Kidney (tissue), 14 donors: ENCODE data around the gene CCDC69. TPM values are rescaled to one million over a fixed set of nuclear protein-coding genes. Genes with fewer than 3 reads are reported as not detected.
A peak's percentile ranks its signal among the peaks of the same experiment; 100 is the strongest.

Source experiments
- DNase-seq, 5 donors: peaks; one replicate each; pipeline ENCODE4 v3.0.0-alpha.2; 2013 to 2020
- FAIRE-seq: peaks from 2 replicates; lab custom pipeline; 2012; peaks lifted over from hg19 to GRCh38; lab: Jason Lieb, UNC
- H3K27ac ChIP-seq, 2 donors: one replicate each; pipeline ENCODE4 v1.7.0; 2013; ENCODE audit warnings: low read depth in 2 of 2, low read length in 2 of 2, inconsistent platforms in 1 of 2
- H3K27me3 ChIP-seq: one replicate; pipeline ENCODE4 v1.7.1; 2013; ENCODE audit warnings: low read length, inconsistent platforms; ENCODE audit not compliant: control insufficient read depth, insufficient read depth
- H3K36me3 ChIP-seq, 3 donors: one replicate each; pipeline versions ENCODE4 v1.7.0 to v1.7.1; 2013; ENCODE audit warnings: low read length in 3 of 3, control low read depth in 1 of 3, inconsistent platforms in 1 of 3; ENCODE audit not compliant: insufficient read depth in 3 of 3, control insufficient read depth in 2 of 3
- H3K4me1 ChIP-seq, 3 donors: one replicate each; pipeline versions ENCODE4 v1.7.0 to v1.7.1; 2013; ENCODE audit warnings: low read length in 3 of 3, inconsistent platforms in 1 of 3, low read depth in 1 of 3; ENCODE audit not compliant: control insufficient read depth in 2 of 3, insufficient read depth in 2 of 3
- H3K4me3 ChIP-seq, 3 donors: one replicate each; pipeline versions ENCODE4 v1.7.0 to v1.8.1; 2013; ENCODE audit warnings: low read length in 3 of 3, control low read depth in 1 of 3, inconsistent platforms in 1 of 3
- H3K9ac ChIP-seq, 3 donors: one replicate each; pipeline versions ENCODE4 v1.7.0 to v1.7.1; 2013; ENCODE audit warnings: low read length in 3 of 3, control low read depth in 1 of 3, inconsistent platforms in 1 of 3
- H3K9me3 ChIP-seq, 3 donors: one replicate each; pipeline versions ENCODE4 v1.7.0 to v1.7.1; 2013; ENCODE audit warnings: low read length in 3 of 3, control low read depth in 1 of 3, inconsistent platforms in 1 of 3; ENCODE audit not compliant: control insufficient read depth in 2 of 3, insufficient read depth in 1 of 3
- CTCF ChIP-seq: IDR thresholded peaks from 3 replicates; pipeline ENCODE4 v1.5.1; 2012; ENCODE audit warnings: mild to moderate bottlenecking, moderate library complexity, borderline replicate concordance; ENCODE audit not compliant: insufficient read depth; ENCODE audit errors: extremely low read depth
- intact Hi-C: fragments of 100-400 bp; cut with DNase I; formaldehyde crosslinking; loops from one replicate; pipeline ENCODE4 v1.11.1; 2022
- polyA plus RNA-seq: library from polyadenylated mRNA; stranded (reverse); fragments of 350-450 nt; fragmentation: Illumina TruSeq; extraction: RNeasy Lipid Tissue Mini Kit (QIAGEN cat#74804); gene quantifications from one replicate; pipeline ENCODE4 v1.2.3, GENCODE V29; 2014; ENCODE audit warnings: low read depth, low replicate concordance; ENCODE audit not compliant: insufficient read depth
- total RNA-seq: library from RNA; stranded (reverse); fragmentation: NEBNext Ultra II Directional; extraction: Animal tissue kit (Norgen Biotek cat#: 25700); gene quantifications from one replicate; pipeline ENCODE4 v1.2.1, GENCODE V29; 2021
- donor health status: control.
- donor health status: control.
- donor health status: control.
- donor health status: control.
- donor health status: control.
- donor health status: DM: yes; HTN: yes; CAD: no.
- donor health status: Normal renal cell carcinoma (clear cell type).

Gene CCDC69
- total and polyA plus RNA-seq, 2 donors from 2014 or later: 11.1 to 22.8 TPM

GRCh38 chr5:151162776-151163175, 61.1 kb downstream of the CCDC69 start:
- Histone ChIP-seq H3K27ac (no peak overlapping the region), H3K4me1 (peaks cover 0 to 4% (median 3%) of the 10 kb centered on the region in 3 donors), H3K36me3 (no peaks in the 10 kb centered on the region), H3K9me3 (no peaks in the 10 kb centered on the region), H3K4me3 (no peak overlapping the region), H3K27me3 (no peaks in the 10 kb centered on the region), H3K9ac (no peak overlapping the region)
- FAIRE-seq (no peak), DNase-seq (no peak)
- no peak for TF ChIP-seq CTCF
- intact Hi-C loops: no loop called here

- Histone ChIP-seq H3K9me3 (no peaks in the 10 kb centered on the region), H3K4me3 (no peak overlapping the region), H3K27ac (no peak overlapping the region), H3K9ac (no peak overlapping the region), H3K36me3 (no peaks in the 10 kb centered on the region), H3K27me3 (no peaks in the 10 kb centered on the region), H3K4me1 (peaks cover 0 to 22% (median 16%) of the 10 kb centered on the region in 3 donors)
- intact Hi-C loops: no loop called here
- TF ChIP-seq CTCF: no peak
- no peak for DNase-seq
- FAIRE-seq: no peak
Observed at GRCh38 chr5:151159649-151160373, 64.1 kb downstream of the CCDC69 start.

GRCh38 chr5:151158287-151158661, 65.6 kb downstream of the CCDC69 start:
- intact Hi-C loops: no loop called here
- DNase-seq (peak in 1 of 5 donors; percentile 33), FAIRE-seq (no peak)
- no peaks in the 10 kb centered on the region for H3K27me3 ChIP-seq
- peak overlapping the region; percentile 56 to 78 (median 64) for H3K4me3 ChIP-seq
- H3K9me3 ChIP-seq: no peaks in the 10 kb centered on the region
- H3K27ac ChIP-seq: peak overlapping the region; percentile 77 to 90
- no peak for TF ChIP-seq CTCF
- peak overlapping the region in 2 of 3 donors; percentile 40 to 72 for H3K9ac ChIP-seq
- H3K36me3 ChIP-seq: no peaks in the 10 kb centered on the region
- H3K4me1 ChIP-seq: peaks cover 0 to 22% (median 21%) of the 10 kb centered on the region in 3 donors
